Lung (tissue), 12 donors: ENCODE measurements around the gene NUDT4. TPM values are rescaled to one million over a fixed set of nuclear protein-coding genes. Genes with fewer than 3 reads are reported as not detected.

Experiments
- ATAC-seq: fragments of 200-7000 bp; cut with Tn5 transposase; one replicate; pipeline ENCODE4 v1.9.1; 2020; ENCODE audit warnings: moderate number of reproducible peaks; ENCODE audit not compliant: insufficient read depth, low FRiP score
- DNase-seq, 3 donors: peaks; one replicate each; pipeline ENCODE4 v3.0.0-alpha.2; 2013 to 2017
- H3K27ac ChIP-seq, 2 donors: one replicate each; pipeline ENCODE4 v1.5.1; 2013; ENCODE audit warnings: mild to moderate bottlenecking in 2 of 2, moderate library complexity in 2 of 2, control low read depth in 1 of 2, inconsistent platforms in 1 of 2, low read depth in 1 of 2, low read length in 1 of 2
- H3K27me3 ChIP-seq, 3 donors: one replicate each; pipeline ENCODE4 v1.5.1; 2013; ENCODE audit warnings: low read length in 2 of 3; ENCODE audit not compliant: control insufficient read depth in 3 of 3, insufficient read depth in 3 of 3
- H3K36me3 ChIP-seq, 4 donors: one replicate each; pipeline ENCODE4 v1.5.1; 2013; ENCODE audit warnings: low read length in 4 of 4, mild to moderate bottlenecking in 1 of 4, moderate library complexity in 1 of 4; ENCODE audit not compliant: control insufficient read depth in 4 of 4, insufficient read depth in 4 of 4
- H3K4me1 ChIP-seq, 5 donors: one replicate each; pipeline ENCODE4 v1.5.1; 2013; ENCODE audit warnings: low read length in 5 of 5, mild to moderate bottlenecking in 2 of 5, moderate library complexity in 1 of 5; ENCODE audit not compliant: control insufficient read depth in 5 of 5, insufficient read depth in 5 of 5
- H3K4me3 ChIP-seq: one replicate; pipeline ENCODE4 v1.5.1; 2013; ENCODE audit warnings: mild to moderate bottlenecking, control low read depth, moderate library complexity
- H3K9ac ChIP-seq, 2 donors: one replicate each; pipeline ENCODE4 v1.5.1; 2013; ENCODE audit warnings: low read length in 2 of 2, control low read depth in 1 of 2; ENCODE audit not compliant: insufficient read depth in 1 of 2
- H3K9me3 ChIP-seq, 4 donors: one replicate each; pipeline ENCODE4 v1.5.1; 2013; ENCODE audit warnings: low read length in 3 of 4, mild to moderate bottlenecking in 1 of 4, moderate library complexity in 1 of 4; ENCODE audit not compliant: control insufficient read depth in 4 of 4, insufficient read depth in 3 of 4
- WGBS, 2 donors: extraction: QIAGEN DNeasy Blood & Tissue Kit; methylation state at CpG; one replicate each; pipeline ENCODE4 v1.1.7; 2013; 5-methylcytosine and 5-hydroxymethylcytosine counted together
- polyA plus RNA-seq, 2 donors: library from polyadenylated mRNA; stranded (reverse); fragments of 200-250 nt; gene quantifications; one replicate each; pipeline ENCODE4 v1.2.1, GENCODE V29; 2013
- total RNA-seq, 2 donors: library from RNA; depleted of rRNA in 1 of 2; stranded (reverse); fragments of >200 nt in 1 of 2; gene quantifications; one replicate each; pipeline ENCODE4 v1.2.1, GENCODE V29; 2014 to 2021
- TF ChIP-seq, protein P1 (sequence below): IDR thresholded peaks from 2 replicates; pipeline ENCODE4 v1.5.1; 2012; ENCODE audit warnings: mild to moderate bottlenecking; ENCODE audit errors: control extremely low read depth, extremely low read depth
- donor health status: control.
- donor health status: control.
- donor health status: Bipolar disorder and iron deficiency.
- donor health status: healthy.
- donor health status: DM: yes; HTN: yes; CAD: no.

The NUDT4 gene
- total and polyA plus RNA-seq, 4 donors: 20.8 to 102 (median 39.3) TPM

DNA sequence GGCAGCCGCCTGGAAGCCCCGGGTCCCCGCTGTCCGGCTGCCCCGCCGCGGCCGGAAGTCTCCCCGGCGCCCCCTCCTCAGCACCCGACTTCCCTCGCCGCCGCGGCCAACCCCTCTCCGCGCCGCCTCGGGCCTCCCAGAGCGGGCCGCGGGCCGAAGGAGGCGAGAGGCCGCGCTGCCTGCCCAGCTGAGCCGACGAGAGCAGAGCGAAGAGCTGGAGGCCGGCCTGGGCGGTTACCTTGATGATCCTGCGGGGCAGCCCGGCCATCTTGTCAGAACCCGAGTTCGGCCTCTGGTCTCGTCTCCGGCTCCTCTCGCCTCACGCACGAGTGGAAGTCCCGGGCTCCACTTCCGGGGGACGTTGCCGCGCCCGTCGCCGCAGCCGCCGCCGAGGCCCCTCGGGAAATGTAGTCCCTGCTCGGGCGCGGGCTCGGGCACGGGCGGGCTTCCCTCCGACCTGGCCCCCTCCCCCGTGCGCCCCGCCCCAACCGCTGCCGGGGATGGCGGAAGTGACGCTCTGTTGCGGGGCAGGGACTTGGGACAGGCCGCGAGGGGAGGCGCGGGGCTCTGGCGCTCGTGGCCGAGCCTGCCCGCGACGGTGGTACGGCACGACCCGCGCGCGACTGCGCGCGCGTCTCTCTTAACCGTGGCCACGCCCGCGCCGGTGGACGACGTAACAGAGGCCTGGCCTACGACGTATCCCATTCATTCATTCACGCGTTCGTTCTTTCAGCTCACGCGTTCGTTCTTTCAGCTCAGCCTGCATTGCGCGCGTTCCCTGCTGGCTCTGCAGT lies 64.1 kb downstream of the NUDT4 start, which contains the start of gene UBE2N:
UBE2N (minus strand) TSS at position 331 of the 794 bp plus-strand sequence; CDS start at position 268, 63 bp downstream.
- Histone ChIP-seq H3K9ac (peak within 1 kb of the TSS; percentile 94 to 96), H3K27ac (peak within 1 kb of the TSS; percentile 95 to 98), H3K9me3 (no peaks in the 10 kb centered on the region), H3K4me1 (peaks cover 8 to 31% (median 22%) of the 10 kb centered on the region in 5 donors), H3K36me3 (no peaks in the 10 kb centered on the region), H3K27me3 (no peaks in the 10 kb centered on the region), H3K4me3 (peak within 1 kb of the TSS; percentile 92)
- DNase-seq: peak; percentile 98 to 99 (median 98)
- 0% methylated on average over 95 to 105 of the region's 105 CpGs for WGBS, 2 donors
- TF ChIP-seq, protein P1, sequence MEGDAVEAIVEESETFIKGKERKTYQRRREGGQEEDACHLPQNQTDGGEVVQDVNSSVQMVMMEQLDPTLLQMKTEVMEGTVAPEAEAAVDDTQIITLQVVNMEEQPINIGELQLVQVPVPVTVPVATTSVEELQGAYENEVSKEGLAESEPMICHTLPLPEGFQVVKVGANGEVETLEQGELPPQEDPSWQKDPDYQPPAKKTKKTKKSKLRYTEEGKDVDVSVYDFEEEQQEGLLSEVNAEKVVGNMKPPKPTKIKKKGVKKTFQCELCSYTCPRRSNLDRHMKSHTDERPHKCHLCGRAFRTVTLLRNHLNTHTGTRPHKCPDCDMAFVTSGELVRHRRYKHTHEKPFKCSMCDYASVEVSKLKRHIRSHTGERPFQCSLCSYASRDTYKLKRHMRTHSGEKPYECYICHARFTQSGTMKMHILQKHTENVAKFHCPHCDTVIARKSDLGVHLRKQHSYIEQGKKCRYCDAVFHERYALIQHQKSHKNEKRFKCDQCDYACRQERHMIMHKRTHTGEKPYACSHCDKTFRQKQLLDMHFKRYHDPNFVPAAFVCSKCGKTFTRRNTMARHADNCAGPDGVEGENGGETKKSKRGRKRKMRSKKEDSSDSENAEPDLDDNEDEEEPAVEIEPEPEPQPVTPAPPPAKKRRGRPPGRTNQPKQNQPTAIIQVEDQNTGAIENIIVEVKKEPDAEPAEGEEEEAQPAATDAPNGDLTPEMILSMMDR: no peak
- ATAC-seq: peak; percentile 94

DNA sequence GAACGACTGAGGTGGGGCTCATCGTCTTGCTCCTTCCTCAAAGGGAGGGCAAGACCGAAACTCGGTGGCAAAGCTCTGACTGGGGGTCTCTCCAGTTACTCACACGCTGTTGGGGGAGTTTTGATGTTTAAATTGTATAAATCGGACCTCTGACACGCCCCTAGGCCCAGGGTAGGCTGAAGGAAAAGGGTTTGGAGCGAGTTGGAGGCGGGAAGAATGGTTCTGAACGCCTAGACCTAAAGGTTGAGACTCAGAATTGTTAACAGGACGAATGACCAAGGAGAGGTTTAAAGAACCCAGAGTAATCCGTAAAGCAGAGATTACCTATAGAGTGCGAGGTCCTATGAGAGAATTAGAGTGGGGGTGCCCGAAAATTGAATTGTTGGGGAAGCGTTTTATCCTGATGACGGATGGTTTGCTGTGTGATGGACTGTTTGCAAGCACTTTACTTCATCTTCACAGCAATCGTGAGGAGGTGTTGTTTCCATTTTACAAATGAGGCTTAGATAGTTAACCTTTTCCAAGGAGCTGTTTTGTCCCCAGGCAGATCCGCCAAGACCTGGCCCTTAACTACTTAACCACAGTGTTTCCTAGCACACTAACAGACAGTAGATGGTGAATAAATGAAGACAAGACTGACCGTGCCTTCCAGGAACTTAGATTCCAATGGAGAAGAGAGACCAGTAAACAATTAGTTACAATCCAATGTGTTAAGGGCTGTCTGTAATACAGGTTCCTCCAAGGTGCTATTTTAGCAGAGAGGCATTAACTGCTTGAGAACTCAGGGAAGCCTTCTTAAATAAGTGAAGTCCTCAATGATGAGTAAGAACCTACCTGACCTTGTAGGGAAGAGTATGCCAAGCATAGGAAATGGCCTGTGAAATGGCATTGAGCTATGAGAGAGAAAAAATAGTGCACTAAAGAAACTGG lies 65.0 kb downstream of the NUDT4 start:
- H3K36me3 ChIP-seq: no peaks in the 10 kb centered on the region
- H3K9me3 ChIP-seq: no peaks in the 10 kb centered on the region
- ATAC-seq (no peak), DNase-seq (no peak)
- no peaks in the 10 kb centered on the region for H3K27me3 ChIP-seq
- H3K4me3 ChIP-seq: peak overlapping the region; percentile 92
- peak overlapping the region; percentile 95 to 98 for H3K27ac ChIP-seq
- H3K4me1 ChIP-seq: peaks cover 8 to 31% (median 15%) of the 10 kb centered on the region in 5 donors
- TF ChIP-seq, protein P1: no peak
- peak overlapping the region; percentile 94 to 96 for H3K9ac ChIP-seq
- WGBS, 2 donors: 5 to 10% methylated on average over 19 of the region's 19 CpGs

DNA sequence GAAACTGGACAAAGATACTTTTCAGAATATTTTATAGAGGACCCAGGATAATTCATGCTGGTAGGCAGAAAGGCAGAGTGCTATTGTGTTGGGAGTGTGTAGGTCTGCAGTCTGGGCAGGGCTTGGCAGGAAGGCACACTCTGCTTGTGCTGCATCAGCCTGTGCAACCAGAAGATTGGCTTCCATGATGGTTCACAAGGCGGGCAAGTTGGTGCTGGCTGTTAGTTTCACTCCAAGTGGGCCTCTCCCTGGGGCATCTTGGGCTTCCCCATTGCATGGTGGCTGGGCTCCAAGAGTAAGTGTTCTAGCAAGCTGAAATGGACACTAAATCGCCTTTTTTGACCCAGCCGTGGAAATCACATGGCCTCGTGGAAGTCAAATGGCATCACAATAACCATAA lies 65.9 kb downstream of the NUDT4 start:
- Histone ChIP-seq H3K27me3 (no peaks in the 10 kb centered on the region), H3K4me3 (no peak overlapping the region), H3K27ac (no peak overlapping the region), H3K9me3 (no peaks in the 10 kb centered on the region), H3K4me1 (peaks cover 7 to 27% (median 12%) of the 10 kb centered on the region in 5 donors), H3K9ac (no peak overlapping the region), H3K36me3 (no peaks in the 10 kb centered on the region)
- ATAC-seq (no peak), DNase-seq (no peak)
- 93 to 94% methylated on average over 4 of the region's 4 CpGs for WGBS, 2 donors
- TF ChIP-seq, protein P1: no peak
